ENCODE results near the gene OR5A2.

DNA sequence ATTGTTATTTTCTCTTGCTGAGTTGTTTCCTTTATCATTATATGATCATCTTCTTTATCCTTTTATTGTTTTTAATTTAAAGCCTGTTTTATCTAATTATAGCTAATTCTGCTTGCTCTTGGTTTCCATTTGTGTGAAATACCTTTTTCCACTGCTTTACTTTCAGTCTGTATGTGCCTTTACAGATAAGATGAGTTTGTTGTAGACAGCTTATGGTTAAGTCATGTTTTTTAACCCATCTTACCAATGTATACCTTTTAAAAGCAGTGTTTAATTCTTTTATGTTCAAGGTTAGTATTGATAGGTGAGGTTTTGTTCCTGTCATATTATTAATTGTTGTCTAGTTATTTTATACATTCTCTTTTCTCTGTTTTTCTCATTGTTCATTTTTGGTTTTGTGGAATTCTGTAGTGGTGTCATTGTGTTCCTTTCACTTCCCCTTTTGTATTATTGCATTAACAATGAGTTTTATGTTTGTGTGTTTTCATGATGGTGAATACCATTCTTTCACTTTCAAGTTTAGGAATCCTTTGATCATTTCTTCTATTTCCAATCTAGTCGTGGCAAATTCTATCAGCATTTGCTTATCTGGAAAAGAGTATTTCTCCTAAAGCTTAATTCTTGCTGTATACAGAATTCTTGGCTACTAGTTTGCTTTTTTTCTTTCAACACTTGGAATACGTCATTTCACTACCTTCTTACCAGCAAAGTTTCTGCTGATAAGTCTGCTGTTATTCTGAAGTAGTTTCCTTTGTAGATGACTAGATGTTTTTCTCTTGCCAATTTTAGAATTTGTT is 45.8 kb downstream of the OR5A2 start:
- TF ChIP-seq CTCF (conservative IDR thresholded peaks at IDR 0.05; ENCODE audit: low read length) = no peak
- TF ChIP-seq EZH2phosphoT487 (IDR thresholded peaks at IDR 0.05; ENCODE audit: borderline replicate concordance, low read depth, low read length) = no peak

Data from OCI-LY7 (cell line).